OCI-LY1 (cell line): ENCODE measurements around the gene CASP6.

Experiments
- EZH2 ChIP-seq: fragments of 200-600 bp; sonication (generic), shearing (Covaris generic); IDR thresholded peaks from 2 replicates; pipeline ENCODE4 v1.8.0; 2017; ENCODE audit warnings: borderline replicate concordance, mixed run types, mild to moderate bottlenecking, antibody characterized with exemption, low read length, moderate library complexity, mixed read lengths
- TF ChIP-seq, protein P1 (sequence below): fragments of 200-600 bp; sonication (generic), shearing (Covaris generic); IDR thresholded peaks from 2 replicates; pipeline ENCODE4 v1.5.1; 2017; ENCODE audit warnings: mild to moderate bottlenecking, antibody characterized with exemption, low read length, moderate library complexity, mixed read lengths

GRCh38 chr4:109649872-109650271 lies 53.4 kb downstream of the CASP6 start:
- TF ChIP-seq, protein P1, sequence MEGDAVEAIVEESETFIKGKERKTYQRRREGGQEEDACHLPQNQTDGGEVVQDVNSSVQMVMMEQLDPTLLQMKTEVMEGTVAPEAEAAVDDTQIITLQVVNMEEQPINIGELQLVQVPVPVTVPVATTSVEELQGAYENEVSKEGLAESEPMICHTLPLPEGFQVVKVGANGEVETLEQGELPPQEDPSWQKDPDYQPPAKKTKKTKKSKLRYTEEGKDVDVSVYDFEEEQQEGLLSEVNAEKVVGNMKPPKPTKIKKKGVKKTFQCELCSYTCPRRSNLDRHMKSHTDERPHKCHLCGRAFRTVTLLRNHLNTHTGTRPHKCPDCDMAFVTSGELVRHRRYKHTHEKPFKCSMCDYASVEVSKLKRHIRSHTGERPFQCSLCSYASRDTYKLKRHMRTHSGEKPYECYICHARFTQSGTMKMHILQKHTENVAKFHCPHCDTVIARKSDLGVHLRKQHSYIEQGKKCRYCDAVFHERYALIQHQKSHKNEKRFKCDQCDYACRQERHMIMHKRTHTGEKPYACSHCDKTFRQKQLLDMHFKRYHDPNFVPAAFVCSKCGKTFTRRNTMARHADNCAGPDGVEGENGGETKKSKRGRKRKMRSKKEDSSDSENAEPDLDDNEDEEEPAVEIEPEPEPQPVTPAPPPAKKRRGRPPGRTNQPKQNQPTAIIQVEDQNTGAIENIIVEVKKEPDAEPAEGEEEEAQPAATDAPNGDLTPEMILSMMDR: no peak
- no peak for TF ChIP-seq EZH2
